OCI-LY3 (cell line): ENCODE results near the gene SPATA31E1.
"Not testable (repeated sequence)": the region's sequence is repeated elsewhere in the genome, so short reads cannot be mapped to it uniquely, and the experiment has no call there.

Source experiments
- H2AFZ ChIP-seq: fragments of 200-600, 300-600 bp; shearing (Covaris generic); 2 replicates; pipeline ENCODE4 v1.6.0; 2014; ENCODE audit warnings: antibody characterized with exemption, low read depth, low read length
- H3K27ac ChIP-seq: fragments of 200-600, 300-600 bp; sonication (generic); 2 replicates; pipeline ENCODE4 v1.5.1; 2014; ENCODE audit warnings: mild to moderate bottlenecking, low read length, moderate library complexity, mixed read lengths
- H3K27me3 ChIP-seq: fragments of 200-600, 300-600 bp; sonication (generic); 2 replicates; pipeline ENCODE4 v1.6.1; 2014; ENCODE audit warnings: low read depth, low read length, mixed read lengths
- H3K36me3 ChIP-seq: fragments of 200-600, 300-600 bp; sonication (generic); replicated peaks from 2 replicates; pipeline ENCODE3; 2014; ENCODE audit warnings: low read depth, low read length, mixed read lengths
- H3K4me1 ChIP-seq: fragments of 300-600, 200-600 bp; sonication (generic); 2 replicates; pipeline ENCODE4 v1.6.1; 2014; ENCODE audit warnings: low read length, mixed read lengths
- H3K4me2 ChIP-seq: fragments of 200-600, 300-600 bp; sonication (generic); 2 replicates; pipeline ENCODE4 v1.6.1; 2014; ENCODE audit warnings: low read length, mixed read lengths
- H3K4me3 ChIP-seq: fragments of 300-600, 200-600 bp; sonication (generic); 2 replicates; pipeline ENCODE4 v1.5.1; 2014; ENCODE audit warnings: antibody characterized with exemption, mild to moderate bottlenecking, low read length, moderate library complexity
- H3K79me2 ChIP-seq: fragments of 300-600, 200-600 bp; shearing (Covaris generic); 2 replicates; pipeline ENCODE4 v1.6.1; 2014; ENCODE audit warnings: mild to moderate bottlenecking, low read length, mixed read lengths
- H3K9ac ChIP-seq: fragments of 300-600, 200-600 bp; shearing (Covaris generic); 2 replicates; pipeline ENCODE4 v1.6.0; 2014; ENCODE audit warnings: mild to moderate bottlenecking, low read length, moderate library complexity
- H3K9me3 ChIP-seq: fragments of 200-600, 300-600 bp; shearing (Covaris generic); 2 replicates; pipeline ENCODE4 v1.6.1; 2014; ENCODE audit warnings: low read length, mixed read lengths; ENCODE audit not compliant: insufficient read depth
- H4K20me1 ChIP-seq: fragments of 200-600, 300-600 bp; sonication (generic); 2 replicates; pipeline ENCODE4 v1.6.1; 2016; ENCODE audit warnings: low read length, mixed read lengths; ENCODE audit not compliant: insufficient read depth

The SPATA31E1 gene

GRCh38 chr9:87937918-87938317, 55.2 kb downstream of the SPATA31E1 start:
- H3K9me3 ChIP-seq, H4K20me1 ChIP-seq, H3K27me3 ChIP-seq, H3K79me2 ChIP-seq, H3K4me1 ChIP-seq, H3K27ac ChIP-seq, H2AFZ ChIP-seq, H3K4me3 ChIP-seq, H3K36me3 ChIP-seq, H3K9ac ChIP-seq, H3K4me2 ChIP-seq: not testable (repeated sequence)

- H2AFZ ChIP-seq, H3K27me3 ChIP-seq, H3K4me3 ChIP-seq, H3K4me2 ChIP-seq, H3K4me1 ChIP-seq, H3K27ac ChIP-seq, H3K79me2 ChIP-seq, H4K20me1 ChIP-seq, H3K9me3 ChIP-seq, H3K36me3 ChIP-seq, H3K9ac ChIP-seq: not testable (repeated sequence)
These were observed 55.7 kb downstream of the SPATA31E1 start for GRCh38 chr9:87938336-87938735.
